BE2C (cell line): ENCODE results near the gene BCL2L13.

Source experiments
- DNase-seq: peaks from one replicate; pipeline ENCODE4 v3.0.0-alpha.2; 2020
- H3K27me3 ChIP-seq: fragments of 250-450 bp; sonication (Bioruptor Pico); 2 replicates; pipeline ENCODE4 v1.5.1; 2020; ENCODE audit warnings: mild to moderate bottlenecking
- H3K36me3 ChIP-seq: fragments of 250-450 bp; sonication (Bioruptor Pico); 2 replicates; pipeline ENCODE4 v1.5.1; 2020; ENCODE audit warnings: mild to moderate bottlenecking
- H3K4me1 ChIP-seq: fragments of 250-450 bp; sonication (Bioruptor Pico); 2 replicates; pipeline ENCODE4 v1.5.1; 2020
- H3K4me3 ChIP-seq: 2 replicates; pipeline ENCODE4 v1.5.1; 2011; ENCODE audit warnings: low read depth, low read length
- H3K9me3 ChIP-seq: fragments of 250-450 bp; sonication (Bioruptor Pico); 2 replicates; pipeline ENCODE4 v1.5.1; 2020
- TF ChIP-seq, protein P1 (sequence below): IDR thresholded peaks from 2 replicates; pipeline ENCODE4 v1.5.1; 2012; ENCODE audit warnings: mild to moderate bottlenecking, low read depth, low read length

Gene BCL2L13

DNA sequence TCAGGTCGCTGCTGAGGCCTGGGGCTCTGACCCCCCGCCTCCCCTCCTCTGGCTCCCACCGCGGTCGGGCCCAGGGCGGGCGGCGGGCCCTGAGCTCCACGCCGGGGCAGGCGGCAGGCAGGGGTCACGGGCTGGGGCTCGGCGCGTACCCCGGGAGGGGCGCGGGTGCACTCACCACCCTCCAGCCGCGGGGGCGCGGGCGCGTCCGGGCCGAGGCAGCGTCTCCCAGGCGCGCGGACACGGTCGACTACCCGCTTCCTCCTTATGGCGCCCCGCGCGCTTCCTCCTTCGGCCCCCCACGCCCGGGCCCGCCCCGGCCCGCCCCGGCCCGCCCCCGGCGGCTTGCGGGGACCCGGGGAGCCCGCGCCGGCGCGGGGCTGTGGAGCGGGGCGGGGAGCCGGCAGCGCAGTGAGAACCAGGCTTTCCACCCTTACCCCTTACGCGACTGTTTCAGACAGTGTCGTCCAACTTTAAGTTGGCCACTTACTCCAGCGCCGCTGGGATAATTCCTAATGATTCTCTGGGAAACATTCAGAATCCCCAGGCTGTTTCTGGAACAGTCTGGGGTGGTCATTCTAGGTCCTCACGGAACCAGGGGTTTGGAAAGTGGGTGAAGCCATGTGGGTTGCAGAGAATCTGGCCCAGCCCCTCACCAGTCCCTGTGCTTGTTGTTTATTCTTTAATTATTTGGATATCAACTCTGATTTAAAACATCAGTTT is 135.8 kb downstream of the BCL2L13 start, which contains the start of gene BID:
Gene BID, minus strand, starts transcription at position 264 of the 720 bp plus-strand sequence. CDS start 24,353 bp downstream, outside the sequence.
- Histone ChIP-seq H3K4me3 (peak within 1 kb of the TSS; percentile 68), H3K4me1 (peaks cover 16% of the 10 kb centered on the region)
- TF ChIP-seq, protein P1, sequence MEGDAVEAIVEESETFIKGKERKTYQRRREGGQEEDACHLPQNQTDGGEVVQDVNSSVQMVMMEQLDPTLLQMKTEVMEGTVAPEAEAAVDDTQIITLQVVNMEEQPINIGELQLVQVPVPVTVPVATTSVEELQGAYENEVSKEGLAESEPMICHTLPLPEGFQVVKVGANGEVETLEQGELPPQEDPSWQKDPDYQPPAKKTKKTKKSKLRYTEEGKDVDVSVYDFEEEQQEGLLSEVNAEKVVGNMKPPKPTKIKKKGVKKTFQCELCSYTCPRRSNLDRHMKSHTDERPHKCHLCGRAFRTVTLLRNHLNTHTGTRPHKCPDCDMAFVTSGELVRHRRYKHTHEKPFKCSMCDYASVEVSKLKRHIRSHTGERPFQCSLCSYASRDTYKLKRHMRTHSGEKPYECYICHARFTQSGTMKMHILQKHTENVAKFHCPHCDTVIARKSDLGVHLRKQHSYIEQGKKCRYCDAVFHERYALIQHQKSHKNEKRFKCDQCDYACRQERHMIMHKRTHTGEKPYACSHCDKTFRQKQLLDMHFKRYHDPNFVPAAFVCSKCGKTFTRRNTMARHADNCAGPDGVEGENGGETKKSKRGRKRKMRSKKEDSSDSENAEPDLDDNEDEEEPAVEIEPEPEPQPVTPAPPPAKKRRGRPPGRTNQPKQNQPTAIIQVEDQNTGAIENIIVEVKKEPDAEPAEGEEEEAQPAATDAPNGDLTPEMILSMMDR: no peak

DNA sequence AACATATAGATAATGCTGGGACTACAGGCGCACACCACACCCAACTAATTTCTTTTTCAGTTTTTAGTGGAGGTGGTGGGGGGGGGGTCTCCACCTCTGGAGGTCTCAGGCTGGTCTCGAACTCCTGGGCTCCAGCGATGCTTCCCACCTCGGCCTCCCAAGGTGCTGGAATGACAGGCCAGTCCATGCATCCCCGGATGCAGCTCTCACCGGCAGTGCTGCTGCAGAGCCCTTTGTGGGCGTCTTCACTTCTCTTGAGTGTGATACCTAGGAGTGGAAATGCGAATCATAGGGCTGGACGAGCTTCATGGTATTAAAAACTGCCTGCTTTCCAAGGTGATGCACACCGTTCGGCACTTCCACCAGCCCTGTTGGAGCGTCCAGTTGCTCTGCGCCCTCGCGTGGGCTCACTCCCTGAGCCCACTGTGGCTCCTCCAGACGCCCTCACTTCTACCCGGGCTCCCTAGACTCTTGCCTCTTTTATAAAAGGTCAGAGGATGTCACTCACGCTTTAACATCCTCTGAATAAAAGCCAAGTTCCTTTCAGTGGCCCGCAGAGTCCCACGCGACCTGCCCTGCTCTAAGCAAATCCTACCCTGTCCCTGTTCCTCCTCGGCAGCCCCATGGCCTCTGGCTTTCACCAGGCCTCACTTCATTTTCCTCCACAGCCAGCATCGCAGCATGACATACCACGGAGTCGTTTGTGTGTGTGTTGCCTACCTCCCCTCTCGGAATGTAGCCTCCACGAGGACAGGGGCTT is 136.5 kb downstream of the BCL2L13 start:
- TF ChIP-seq, protein P1: no peak
- Histone ChIP-seq H3K9me3 (no peaks in the 10 kb centered on the region), H3K4me3 (peak overlapping the region; percentile 68), H3K4me1 (peaks cover 23% of the 10 kb centered on the region), H3K27me3 (no peaks in the 10 kb centered on the region), H3K36me3 (peaks cover 4% of the 10 kb centered on the region; the same call in 1 of the 2 replicates)
- DNase-seq: no peak

More for the DNA sequence above, 135.8 kb downstream of the BCL2L13 start, which contains the start of gene BID:
- H3K9me3 ChIP-seq: no peaks in the 10 kb centered on the region
- DNase-seq: peak; percentile 51
- H3K27me3 ChIP-seq: no peaks in the 10 kb centered on the region
- peaks cover 4% of the 10 kb centered on the region; the same call in 1 of the 2 replicates for H3K36me3 ChIP-seq

DNA sequence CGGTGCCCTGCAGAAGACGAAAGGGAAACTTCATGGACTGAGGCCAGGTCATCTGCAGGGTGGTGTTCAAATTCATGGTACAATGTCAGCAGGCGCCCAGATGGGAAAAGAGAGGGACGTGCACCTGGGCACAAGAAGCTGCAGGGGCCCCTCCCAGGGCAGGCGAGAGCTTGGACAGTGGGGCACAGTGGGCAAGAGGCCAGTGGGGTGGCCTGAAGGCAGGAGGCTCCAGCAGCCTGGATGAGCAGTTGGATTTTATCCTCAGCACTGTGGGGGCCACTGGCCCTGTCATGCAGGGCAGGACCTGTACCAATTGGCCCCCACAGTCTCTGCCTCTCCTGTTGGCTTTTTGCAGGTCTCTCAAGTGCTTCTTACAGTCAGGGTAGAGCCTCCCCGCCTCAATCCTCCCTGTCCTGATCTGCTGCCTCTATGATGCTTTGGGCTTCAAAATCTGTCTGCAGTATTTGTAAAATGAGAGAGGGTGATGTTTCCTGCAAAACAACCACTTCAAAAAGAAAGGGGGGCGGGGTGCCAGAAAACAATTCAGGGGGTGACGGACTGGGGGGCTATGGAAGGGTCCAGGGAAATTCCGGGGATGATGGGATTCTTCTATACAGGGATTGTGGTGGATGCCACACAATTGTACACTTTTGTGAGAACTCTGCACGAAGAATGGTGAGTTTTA is 137.4 kb downstream of the BCL2L13 start:
- peaks cover 29% of the 10 kb centered on the region for H3K4me1 ChIP-seq
- H3K9me3 ChIP-seq: no peaks in the 10 kb centered on the region
- no peaks in the 10 kb centered on the region for H3K27me3 ChIP-seq
- no peak overlapping the region for H3K4me3 ChIP-seq
- peaks cover 4% of the 10 kb centered on the region; the same call in 1 of the 2 replicates for H3K36me3 ChIP-seq
- no peak for DNase-seq
- TF ChIP-seq, protein P1: no peak

DNA sequence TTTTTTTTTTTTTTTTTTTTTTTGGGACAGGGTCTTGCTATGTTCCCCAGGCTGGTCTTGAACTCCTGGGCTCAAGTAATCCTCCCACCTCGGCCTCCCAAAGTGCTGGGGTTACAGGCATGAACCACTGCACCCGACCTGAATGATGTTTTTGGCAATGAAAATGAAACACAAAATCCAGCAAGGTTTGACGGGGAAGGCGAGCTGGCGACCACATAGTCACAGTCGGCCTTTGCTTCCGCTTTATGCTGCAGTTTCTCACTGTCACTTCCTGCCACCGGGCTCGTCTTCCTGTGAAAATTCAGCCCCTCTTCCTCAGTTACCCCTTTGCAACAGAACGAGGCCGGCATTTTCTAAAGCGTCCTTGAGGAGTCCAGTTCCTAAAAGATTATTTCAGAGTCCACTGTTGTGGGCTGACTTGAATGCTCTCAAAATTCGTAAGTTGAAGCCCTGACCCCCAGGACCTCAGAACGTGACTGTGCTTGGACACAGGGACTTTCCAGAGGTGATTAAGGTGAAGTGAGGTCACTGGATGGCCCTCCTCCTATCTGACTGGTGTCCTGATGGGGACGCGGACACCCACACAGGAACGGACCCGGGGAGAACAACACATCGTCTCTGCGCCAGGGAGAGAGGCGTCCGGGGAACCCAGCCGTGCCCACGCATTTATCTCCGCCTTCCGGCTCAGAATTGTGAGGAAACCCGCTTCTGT is 138.6 kb downstream of the BCL2L13 start:
- H3K36me3 ChIP-seq: peaks cover 2% of the 10 kb centered on the region; the same call in 1 of the 2 replicates
- DNase-seq: no peak
- no peaks in the 10 kb centered on the region for H3K9me3 ChIP-seq
- H3K4me1 ChIP-seq: peaks cover 38% of the 10 kb centered on the region
- no peaks in the 10 kb centered on the region for H3K27me3 ChIP-seq
- no peak overlapping the region for H3K4me3 ChIP-seq
- TF ChIP-seq, protein P1: no peak

DNA sequence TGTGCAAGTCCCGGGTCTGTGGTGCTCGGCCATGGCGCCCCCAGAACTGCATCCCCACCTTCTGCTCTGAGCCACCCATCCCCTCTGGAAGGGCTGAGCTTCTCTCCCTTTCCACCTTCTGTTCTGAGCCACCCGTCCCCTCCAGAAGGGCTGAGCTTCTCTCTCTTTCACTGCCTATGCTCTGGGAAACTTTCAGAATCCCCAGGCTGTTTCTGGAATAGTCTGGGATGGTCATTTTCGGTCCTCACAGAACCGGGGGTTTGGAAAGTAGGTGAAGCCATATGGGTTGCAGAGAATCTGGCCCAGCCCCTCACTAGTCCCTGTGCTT is 139.1 kb downstream of the BCL2L13 start:
- Histone ChIP-seq H3K27me3 (no peaks in the 10 kb centered on the region), H3K4me3 (no peak overlapping the region), H3K36me3 (no peaks in the 10 kb centered on the region), H3K9me3 (no peaks in the 10 kb centered on the region), H3K4me1 (peaks cover 37% of the 10 kb centered on the region)
- DNase-seq: no peak
- TF ChIP-seq, protein P1: no peak
